ENCODE measurements around the gene CHCHD4. TPM values are rescaled to one million over a fixed set of nuclear protein-coding genes. Genes with fewer than 3 reads are reported as not detected.

Gene CHCHD4
- total RNA-seq, 4 donors from 2014 or later = 14.5 to 32.9 (median 25.7) TPM

DNA sequence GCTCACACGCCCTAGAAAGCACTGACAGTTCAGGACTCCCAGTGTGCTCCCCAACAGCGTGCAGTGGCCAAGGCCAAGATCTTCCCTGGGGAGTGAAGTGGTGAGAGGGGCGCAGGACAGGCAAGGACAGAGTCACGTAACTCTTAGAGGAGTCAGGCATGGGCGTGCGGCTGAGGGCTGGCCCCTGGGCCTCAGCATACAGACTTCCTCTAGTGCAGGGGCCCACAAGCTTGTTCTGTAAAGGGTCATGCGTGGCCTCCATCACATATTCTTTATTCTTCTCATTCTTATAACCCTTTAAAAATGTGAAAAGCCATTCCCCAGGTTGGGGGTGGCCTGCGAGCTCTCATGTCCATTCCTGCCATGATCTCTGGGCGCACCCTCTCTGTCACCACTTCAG lies 25.4 kb upstream of the CHCHD4 start:
- no peak for ATAC-seq
- TF ChIP-seq POLR2A (IDR thresholded peaks at IDR 0.05) (no peak), POLR2AphosphoS5 (IDR thresholded peaks at IDR 0.05) (no peak), EP300 (IDR thresholded peaks at IDR 0.05) (no peak)
- TF ChIP-seq, protein P1, sequence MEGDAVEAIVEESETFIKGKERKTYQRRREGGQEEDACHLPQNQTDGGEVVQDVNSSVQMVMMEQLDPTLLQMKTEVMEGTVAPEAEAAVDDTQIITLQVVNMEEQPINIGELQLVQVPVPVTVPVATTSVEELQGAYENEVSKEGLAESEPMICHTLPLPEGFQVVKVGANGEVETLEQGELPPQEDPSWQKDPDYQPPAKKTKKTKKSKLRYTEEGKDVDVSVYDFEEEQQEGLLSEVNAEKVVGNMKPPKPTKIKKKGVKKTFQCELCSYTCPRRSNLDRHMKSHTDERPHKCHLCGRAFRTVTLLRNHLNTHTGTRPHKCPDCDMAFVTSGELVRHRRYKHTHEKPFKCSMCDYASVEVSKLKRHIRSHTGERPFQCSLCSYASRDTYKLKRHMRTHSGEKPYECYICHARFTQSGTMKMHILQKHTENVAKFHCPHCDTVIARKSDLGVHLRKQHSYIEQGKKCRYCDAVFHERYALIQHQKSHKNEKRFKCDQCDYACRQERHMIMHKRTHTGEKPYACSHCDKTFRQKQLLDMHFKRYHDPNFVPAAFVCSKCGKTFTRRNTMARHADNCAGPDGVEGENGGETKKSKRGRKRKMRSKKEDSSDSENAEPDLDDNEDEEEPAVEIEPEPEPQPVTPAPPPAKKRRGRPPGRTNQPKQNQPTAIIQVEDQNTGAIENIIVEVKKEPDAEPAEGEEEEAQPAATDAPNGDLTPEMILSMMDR (IDR thresholded peaks at IDR 0.05) = no peak
- Histone ChIP-seq H3K4me1 (peaks cover 6 to 30% (median 16%) of the 10 kb centered on the region in 3 donors), H3K9me3 (no peaks in the 10 kb centered on the region), H3K4me3 (no peak overlapping the region), H3K36me3 (peaks cover 0 to 96% of the 10 kb centered on the region in 2 donors), H3K27ac (no peak overlapping the region), H3K27me3 (no peaks in the 10 kb centered on the region)
- 94 to 96% methylated on average over 3 to 8 of the region's 9 CpGs for WGBS, 2 donors (ENCODE audit: low coverage in 1 of 2)

DNA sequence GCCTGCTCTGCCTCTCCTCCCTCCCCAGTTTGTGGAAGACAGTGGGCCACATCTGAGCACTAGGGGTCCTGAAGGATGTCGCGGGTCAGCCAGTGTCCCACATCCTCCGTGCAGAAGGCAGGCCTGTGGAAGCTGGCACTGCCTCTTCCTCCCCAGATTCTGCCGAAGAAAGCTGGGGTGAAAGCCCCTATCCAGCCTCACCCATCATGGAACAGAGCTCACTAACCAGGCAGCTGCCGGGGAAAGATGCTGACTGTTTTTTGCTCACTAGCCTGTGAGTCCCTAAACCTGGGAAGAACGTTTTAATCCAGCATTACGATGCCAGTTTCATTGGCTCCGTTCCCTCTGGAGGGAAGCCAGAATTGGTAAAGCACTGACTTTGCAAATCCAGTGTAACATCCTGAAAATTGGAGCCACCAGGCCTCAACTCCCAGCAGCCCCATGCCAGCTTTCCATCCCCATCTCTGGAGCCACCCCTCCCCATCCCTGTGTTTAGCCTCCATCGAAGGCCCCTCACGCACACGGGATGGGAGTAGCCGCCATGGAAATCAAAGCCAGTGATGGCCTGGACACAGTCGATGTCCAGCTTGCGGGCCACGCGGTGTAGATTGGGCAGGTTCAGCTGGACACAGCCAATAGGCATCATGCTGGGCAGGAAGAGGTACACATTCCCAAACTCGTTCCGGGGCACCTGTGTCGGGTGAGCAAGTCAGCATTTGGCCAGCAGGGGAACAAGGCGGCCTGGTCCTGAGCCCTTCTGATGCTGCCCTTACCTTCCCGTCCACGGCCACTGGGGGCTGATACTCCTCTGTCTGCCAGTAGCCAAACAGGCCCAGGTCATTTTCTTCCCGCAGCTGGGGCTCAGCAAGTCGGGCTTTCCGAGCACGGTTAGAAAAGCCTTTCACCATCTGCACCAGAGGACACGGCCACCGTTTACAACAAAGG lies 23.6 kb upstream of the CHCHD4 start:
- Histone ChIP-seq H3K27ac (peak overlapping the region in 3 of 4 donors; percentile 86 to 93 (median 88)), H3K36me3 (peaks cover 0 to 78% of the 10 kb centered on the region in 2 donors), H3K4me1 (peaks cover 9 to 48% (median 24%) of the 10 kb centered on the region in 3 donors), H3K27me3 (no peaks in the 10 kb centered on the region), H3K9me3 (no peaks in the 10 kb centered on the region), H3K4me3 (no peak overlapping the region)
- WGBS, 2 donors (ENCODE audit: low coverage in 1 of 2) = 78 to 81% methylated on average over 8 to 14 of the region's 28 CpGs
- ATAC-seq = no peak
- TF ChIP-seq POLR2A (IDR thresholded peaks at IDR 0.05) (no peak), POLR2AphosphoS5 (IDR thresholded peaks at IDR 0.05) (peak; percentile 27)

- peaks cover 0 to 71% of the 10 kb centered on the region in 2 donors for H3K36me3 ChIP-seq
- no peaks in the 10 kb centered on the region for H3K27me3 ChIP-seq
- H3K27ac ChIP-seq = peak overlapping the region in 3 of 4 donors; percentile 86 to 93 (median 88)
- no peak for ATAC-seq
- WGBS, 2 donors (ENCODE audit: low coverage in 1 of 2) = 78% methylated on average over 10 of the region's 12 CpGs; no CpG with 5 or more reads in 1 of the 2 donors
- TF ChIP-seq POLR2AphosphoS5 (IDR thresholded peaks at IDR 0.05) (no peak), POLR2A (IDR thresholded peaks at IDR 0.05) (no peak), EP300 (IDR thresholded peaks at IDR 0.05) (no peak)
- TF ChIP-seq, protein P1 (IDR thresholded peaks at IDR 0.05) = no peak
- no peak overlapping the region for H3K4me3 ChIP-seq
- peaks cover 9 to 55% (median 31%) of the 10 kb centered on the region in 3 donors for H3K4me1 ChIP-seq
- no peaks in the 10 kb centered on the region for H3K9me3 ChIP-seq
Measured at GRCh38 chr3:14147617-14148016, 22.9 kb upstream of the CHCHD4 start.

DNA sequence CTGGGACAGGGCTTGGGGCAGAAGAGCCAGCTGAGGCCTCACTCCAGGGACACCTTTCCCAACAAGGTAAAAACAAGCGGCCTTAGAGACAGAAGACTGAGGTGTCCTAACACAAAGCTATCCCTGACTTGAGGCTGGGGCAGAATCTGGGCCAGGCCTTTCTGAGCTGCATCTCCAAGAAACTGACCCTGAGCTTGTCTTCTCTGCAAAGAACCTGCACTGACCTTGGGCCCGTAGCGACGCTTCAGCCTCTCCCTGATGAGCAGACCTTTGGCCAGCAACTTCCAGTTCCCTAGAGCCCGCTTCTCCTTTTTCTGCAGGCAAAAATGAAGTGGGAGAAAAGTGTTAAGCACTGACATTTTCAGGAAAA lies 22.4 kb upstream of the CHCHD4 start:
- Histone ChIP-seq H3K4me3 (no peak overlapping the region), H3K4me1 (peaks cover 9 to 61% (median 31%) of the 10 kb centered on the region in 3 donors), H3K27ac (peak overlapping the region in 3 of 4 donors; percentile 86 to 93 (median 88)), H3K36me3 (peaks cover 0 to 70% of the 10 kb centered on the region in 2 donors), H3K27me3 (no peaks in the 10 kb centered on the region), H3K9me3 (no peaks in the 10 kb centered on the region)
- no peak for ATAC-seq
- 91 to 93% methylated on average over 4 of the region's 5 CpGs for WGBS, 2 donors (ENCODE audit: low coverage in 1 of 2)
- TF ChIP-seq EP300 (IDR thresholded peaks at IDR 0.05) (no peak), POLR2A (IDR thresholded peaks at IDR 0.05) (no peak), POLR2AphosphoS5 (IDR thresholded peaks at IDR 0.05) (no peak)
- TF ChIP-seq, protein P1 (IDR thresholded peaks at IDR 0.05) = no peak

DNA sequence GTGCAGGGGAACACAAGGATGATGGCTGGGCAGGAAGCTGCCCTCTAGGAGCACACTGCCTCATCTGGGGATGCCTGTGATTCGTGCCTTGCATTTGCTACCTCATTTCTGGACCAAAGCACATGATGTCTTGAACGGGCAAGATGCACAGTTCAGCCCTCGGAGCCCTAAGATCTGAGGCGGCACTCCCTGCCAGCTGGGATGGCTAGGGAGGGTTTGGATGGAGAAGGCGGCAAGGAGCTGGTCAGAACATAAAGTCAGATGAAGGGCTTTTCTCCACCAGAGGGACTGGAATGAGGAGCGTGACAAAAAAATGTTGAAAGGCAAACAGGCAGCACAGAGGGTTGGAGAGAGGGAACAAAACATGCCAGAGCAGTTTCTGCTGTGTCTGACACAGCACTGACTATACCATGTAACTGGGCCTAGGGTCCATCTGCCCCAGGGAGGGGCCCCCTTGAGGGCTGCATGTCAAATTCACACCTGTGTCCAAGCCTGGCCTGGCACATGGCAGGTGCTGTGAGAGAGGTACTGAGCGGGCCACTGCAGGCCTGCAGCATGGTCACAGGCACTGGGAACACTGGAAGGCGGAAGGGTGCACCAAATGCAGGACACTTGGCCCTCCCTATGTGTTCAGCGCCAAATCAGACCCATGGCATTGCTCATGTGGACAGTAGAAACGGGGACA lies 21.9 kb upstream of the CHCHD4 start:
- H3K27ac ChIP-seq = peak overlapping the region in 3 of 4 donors; percentile 86 to 93 (median 88)
- H3K27me3 ChIP-seq = no peaks in the 10 kb centered on the region
- H3K4me1 ChIP-seq = peaks cover 9 to 66% (median 31%) of the 10 kb centered on the region in 3 donors
- no peak for ATAC-seq
- peaks cover 0 to 70% of the 10 kb centered on the region in 2 donors for H3K36me3 ChIP-seq
- H3K4me3 ChIP-seq = no peak overlapping the region
- WGBS, 2 donors (ENCODE audit: low coverage in 1 of 2) = 64 to 67% methylated on average over 1 to 2 of the region's 10 CpGs
- TF ChIP-seq POLR2AphosphoS5 (IDR thresholded peaks at IDR 0.05) = no peak
- TF ChIP-seq, protein P1 (IDR thresholded peaks at IDR 0.05) = no peak
- TF ChIP-seq POLR2A (IDR thresholded peaks at IDR 0.05) = no peak
- TF ChIP-seq EP300 (IDR thresholded peaks at IDR 0.05) = no peak
- no peaks in the 10 kb centered on the region for H3K9me3 ChIP-seq
